ENCODE results near the gene NRIP3. TPM values are rescaled to one million over a fixed set of nuclear protein-coding genes. Genes with fewer than 3 reads are reported as not detected.
"Not testable (repeated sequence)": the region's sequence is repeated elsewhere in the genome, so short reads cannot be mapped to it uniquely, and the experiment has no call there.

NRIP3 gene
- polyA plus RNA-seq, 1 donor, result 1.0 TPM

GRCh38 chr11:8971924-8972316, 31.9 kb downstream of the NRIP3 start:
- DNase-seq, result no peak

DNA sequence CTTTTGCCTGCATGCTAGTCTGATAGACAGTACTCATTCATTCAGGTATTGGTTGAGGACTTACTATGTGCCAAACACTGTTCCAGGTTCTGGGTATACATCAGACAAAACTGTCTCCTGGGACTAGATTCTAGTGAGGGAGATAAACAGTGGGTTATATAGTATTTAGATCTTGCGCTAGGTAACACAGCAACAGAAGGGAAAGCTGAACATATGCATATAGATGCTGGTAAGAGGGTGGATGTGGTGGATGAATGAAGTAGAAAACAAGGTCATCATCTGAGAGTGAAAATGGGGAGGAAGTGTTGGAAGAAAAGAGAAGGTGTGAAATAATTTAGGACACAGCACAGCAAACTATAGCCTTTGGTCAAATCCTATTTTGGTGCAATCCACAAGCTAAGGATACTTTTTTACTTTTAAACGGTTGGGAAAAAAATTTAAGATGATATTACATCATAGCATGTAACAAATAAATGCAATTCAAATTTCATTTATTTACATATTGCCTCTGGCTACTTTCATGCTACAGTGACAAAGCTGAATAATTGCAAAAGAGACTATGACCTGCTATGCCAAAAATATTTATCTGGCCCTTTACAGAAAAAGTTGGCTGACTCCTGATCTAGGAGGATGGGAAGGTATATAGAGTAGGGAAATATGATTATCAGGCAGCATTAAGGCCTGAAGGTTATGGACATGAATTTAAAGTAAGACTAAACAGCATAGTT, 32.4 kb downstream of the NRIP3 start:
- DNase-seq, result no peak

GRCh38 chr11:8967184-8967583, 36.6 kb downstream of the NRIP3 start:
- no peak for DNase-seq

GRCh38 chr11:8964324-8965320, 39.2 kb downstream of the NRIP3 start, which contains the start of gene TMEM9B:
TSS of gene TMEM9B (minus strand) at chr11:8964442. CDS start at chr11:8964313, 129 bp downstream.
- peak; percentile 90 for DNase-seq

DNA sequence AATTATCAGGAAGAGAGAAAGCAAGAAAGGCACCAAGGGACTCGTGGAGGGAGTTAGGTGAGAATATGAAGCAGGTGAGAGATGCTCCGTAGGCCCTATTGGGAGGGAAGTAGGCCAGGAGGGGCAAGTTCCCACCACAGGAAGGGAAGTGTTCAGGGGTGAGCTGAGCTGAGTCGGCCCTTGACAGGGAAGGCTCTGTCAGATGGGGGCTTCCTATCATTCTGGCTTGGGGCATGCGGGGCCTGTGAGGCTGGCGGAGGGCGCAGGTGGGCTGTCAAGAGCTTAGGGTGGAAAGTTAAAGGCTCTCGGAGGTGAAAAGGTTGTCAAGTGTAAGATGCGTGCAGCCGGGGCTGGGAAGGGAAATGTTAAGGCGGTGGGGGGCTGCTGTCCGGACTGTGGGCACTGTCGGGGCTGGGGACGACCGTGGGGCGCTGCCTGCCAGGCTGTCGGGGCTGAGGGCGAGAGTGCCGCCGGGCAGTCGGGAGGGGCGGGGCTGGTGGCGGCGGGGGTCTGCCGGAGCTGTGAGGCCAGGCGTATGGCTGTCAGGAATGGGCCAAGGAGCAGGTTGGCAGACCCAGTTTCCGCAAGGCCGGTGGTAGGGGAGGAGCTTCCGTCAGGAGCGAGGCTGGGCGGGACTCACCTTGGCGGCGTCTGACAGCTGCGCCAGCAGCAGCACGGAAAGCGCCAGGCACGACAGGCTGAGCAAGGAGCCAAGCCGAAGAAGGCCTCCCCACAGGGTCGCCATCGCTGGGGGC, 40.1 kb downstream of the NRIP3 start:
- no peak for DNase-seq

GRCh38 chr11:8962841-8963240, 41.0 kb downstream of the NRIP3 start:
- no peak for DNase-seq

DNA sequence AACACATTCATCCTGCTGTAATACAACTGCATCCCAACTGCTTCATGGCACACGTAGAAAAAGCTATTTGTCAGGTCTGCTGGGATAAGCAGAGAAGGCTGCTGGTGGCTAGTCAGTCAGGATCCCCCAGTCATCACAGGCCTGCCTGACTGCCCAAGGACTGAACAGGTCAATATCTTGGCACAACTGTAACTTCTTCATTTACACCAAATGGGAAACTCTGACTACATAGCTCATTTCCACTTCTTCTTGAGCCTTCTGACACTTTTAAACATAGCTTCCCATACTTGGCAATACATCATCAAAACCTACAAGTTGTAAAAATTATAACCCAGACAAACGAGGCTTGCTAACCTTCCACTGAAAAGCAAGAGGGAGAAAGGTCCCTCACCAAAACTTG, 42.4 kb downstream of the NRIP3 start:
- no peak for DNase-seq

DNA sequence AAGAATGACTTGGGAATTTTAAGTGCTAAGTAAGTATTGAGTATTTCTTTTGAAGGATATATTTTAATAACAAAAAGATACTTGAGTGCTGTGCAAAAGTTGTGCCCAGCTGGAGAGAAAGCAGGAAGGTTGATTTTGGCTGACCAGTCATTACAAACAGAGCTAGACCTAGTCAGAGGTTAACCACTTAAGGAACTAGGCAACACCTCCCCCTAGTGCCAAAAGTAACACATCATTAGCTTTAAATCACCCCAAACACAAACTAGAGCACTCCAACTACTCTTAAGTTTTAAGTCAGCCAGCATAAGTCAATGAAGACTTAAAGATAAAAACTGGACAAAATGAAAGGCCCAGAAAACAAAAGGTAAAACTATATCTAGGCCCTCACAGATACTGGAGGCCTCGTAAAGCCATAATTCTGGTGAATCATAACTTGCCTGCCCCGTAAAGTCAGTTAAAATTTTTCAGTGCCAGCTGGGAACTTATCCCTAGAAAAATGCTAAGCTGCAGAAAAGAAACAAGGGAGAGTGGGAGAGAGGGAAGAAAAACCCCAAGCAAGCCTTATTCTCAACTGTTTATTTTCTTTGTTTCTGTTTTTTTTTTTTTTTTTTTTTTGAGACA, 44.1 kb downstream of the NRIP3 start:
- DNase-seq, result peak; percentile 78

DNA sequence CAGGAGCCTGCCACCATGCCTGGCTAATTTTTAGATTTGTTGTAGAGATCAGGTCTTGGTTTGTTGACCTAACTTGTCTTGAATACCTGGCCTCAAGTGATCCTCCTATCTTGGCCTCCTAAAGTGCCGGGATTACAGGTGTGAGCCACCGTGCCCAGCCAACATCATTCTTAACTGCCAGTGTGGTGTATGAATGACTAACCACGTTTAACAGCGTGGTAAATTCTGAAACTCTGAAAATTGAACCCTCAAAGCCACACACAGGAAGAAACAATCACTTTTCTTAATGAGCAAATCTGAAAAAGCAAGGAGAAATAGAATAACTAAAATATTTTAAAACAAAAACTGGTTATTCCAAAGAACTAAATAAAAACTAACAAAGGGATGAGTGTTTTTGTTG, 46.9 kb downstream of the NRIP3 start:
- DNase-seq, result no peak

- no peak for DNase-seq
These were observed 54.9 kb downstream of the NRIP3 start for GRCh38 chr11:8948886-8949285.

DNA sequence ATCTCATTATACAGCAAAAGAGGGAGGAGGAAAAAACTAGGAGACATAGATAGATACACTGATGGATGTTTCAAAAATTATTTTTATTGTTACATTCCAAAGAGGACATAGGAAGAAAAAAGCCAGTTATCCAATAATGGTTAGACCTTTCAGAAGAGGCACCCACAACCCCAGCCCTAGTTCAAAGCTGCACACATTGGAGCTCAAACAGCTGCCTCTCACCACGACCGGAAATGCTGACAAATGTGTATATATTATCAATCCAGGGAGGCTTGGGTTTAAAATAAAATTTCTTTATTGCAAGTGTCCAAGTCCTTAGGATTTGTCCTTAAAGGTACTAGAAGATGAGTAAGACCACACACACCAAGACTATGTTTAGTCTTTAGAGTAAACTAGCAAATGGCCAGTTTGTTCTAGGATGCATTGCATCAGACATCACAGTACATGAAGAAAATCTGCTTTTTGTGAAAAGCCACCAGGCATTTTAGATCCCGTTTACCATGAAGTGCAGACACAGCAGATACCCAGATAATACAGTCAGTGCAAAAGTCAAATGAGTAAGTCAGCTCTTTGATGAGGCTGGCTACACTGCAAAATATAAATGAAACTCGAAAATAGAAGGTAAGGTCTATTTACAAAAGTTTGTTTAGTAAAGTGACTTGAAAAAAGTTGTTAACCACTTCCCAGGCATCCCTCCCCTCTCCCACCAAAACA, 56.4 kb downstream of the NRIP3 start:
- DNase-seq, result no peak

GRCh38 chr11:8942518-8943066, 61.2 kb downstream of the NRIP3 start, which contains the start of gene ASCL3:
TSS of gene ASCL3 (minus strand) at chr11:8943016. CDS start at chr11:8938161, 4,855 bp downstream.
- no peak for DNase-seq

DNA sequence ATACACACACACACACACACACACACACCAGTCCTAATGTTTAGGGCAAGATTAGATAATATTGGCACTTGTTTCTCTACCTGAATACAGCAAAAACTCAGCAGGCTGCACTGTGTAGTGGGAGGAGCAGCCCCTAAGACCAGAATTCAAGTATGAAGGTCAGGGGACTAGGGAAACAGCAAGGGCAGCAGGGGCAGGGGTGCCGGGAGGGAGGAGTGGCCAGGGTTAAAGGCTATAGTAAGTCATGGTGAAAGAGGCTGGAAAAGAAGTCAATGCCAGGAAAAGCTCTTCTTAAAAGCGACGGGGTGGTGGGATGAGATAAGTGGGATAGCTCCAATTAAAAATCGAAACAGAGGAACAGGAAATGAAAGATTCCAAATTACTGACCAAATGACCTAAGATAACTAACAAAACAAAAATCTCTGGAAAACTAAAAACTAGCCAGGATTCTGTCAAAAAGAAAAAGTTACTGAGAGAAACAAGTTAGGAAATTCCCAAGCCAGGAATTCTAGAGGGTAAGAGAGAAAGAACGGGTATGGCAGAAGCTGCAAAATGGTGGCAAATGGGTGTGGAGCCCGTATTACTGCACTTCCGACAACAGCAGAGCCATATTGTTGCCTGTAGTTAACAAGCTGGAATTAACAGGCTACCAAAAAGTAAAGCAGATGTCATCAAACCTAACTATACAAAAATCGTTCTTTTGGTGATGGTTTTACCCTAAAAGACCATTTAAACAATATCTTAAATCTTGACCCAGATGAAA, 62.3 kb downstream of the NRIP3 start:
- DNase-seq, result no peak

GRCh38 chr11:8937659-8938058, 66.1 kb downstream of the NRIP3 start:
- no peak for DNase-seq

- DNase-seq, result no peak
These were observed 66.6 kb downstream of the NRIP3 start for GRCh38 chr11:8937159-8937558.

GRCh38 chr11:8935789-8936188, 68.0 kb downstream of the NRIP3 start:
- not testable (repeated sequence) for DNase-seq

DNA sequence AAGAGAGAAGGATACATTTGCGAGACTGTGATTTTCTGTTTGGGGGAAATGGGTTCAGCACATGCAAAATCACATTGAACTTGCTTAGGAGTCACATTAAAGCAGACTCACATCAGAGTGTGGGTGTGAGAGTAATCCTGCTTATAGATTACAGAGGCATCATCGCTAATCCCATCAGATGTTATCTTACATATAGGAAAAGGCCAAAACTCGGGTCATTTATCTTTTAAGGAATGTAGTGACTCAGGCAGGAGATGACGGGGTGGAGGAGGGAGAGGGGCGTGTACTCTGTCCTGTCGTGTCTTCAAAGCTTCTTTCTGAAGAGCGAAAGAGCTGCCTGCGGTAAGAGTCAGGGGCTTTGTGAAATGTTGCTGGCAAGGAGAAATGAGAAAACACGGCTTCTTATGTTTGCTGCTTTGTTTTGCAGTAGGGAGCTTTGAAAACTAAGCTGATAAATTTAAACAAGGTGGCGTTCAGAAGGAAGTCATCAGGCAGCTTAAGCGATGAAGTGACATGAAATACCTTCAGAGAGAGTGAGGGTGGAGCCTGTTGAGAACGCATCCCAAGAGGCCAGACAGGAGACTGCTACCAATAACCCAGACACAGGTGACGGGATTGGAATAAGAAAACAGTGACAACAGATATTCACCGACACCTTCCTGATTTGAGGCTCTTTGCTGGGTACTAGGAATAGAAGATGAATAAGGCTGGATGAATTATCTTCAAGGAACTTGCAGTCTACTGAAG, 68.9 kb downstream of the NRIP3 start:
- DNase-seq, result no peak

DNA sequence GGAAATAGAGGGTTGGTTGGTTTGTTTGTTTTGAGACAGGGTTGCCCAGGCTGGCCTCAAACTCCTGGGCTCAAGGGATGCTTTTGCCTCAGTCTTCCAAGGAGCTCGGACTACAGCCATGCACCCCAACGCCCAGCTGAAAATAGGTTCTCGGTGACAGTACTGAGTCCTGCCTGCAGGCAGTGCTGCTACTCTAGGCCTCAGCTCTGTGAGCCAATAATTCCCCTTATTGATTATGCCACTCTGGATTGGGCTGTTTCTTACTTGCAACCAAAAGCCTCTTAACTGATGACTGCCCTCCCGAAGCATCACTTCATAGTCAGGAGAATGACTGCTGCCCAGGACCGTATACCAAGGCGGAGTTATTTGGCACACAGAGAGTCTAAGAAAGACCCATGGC, 69.9 kb downstream of the NRIP3 start:
- no peak for DNase-seq

GRCh38 chr11:8932564-8933180, 71.1 kb downstream of the NRIP3 start, which contains the start of gene C11orf16:
TSS of gene C11orf16 (minus strand) at chr11:8932947. CDS start at chr11:8932308, 639 bp downstream.
- DNase-seq, result no peak

Data from left kidney (tissue), 2 donors.